GM21723 (cell line): ENCODE measurements around the gene PIGW.
"Not testable (repeated sequence)": the region's sequence is repeated elsewhere in the genome, so short reads cannot be mapped to it uniquely, and the experiment has no call there.

Experiments used
- ATAC-seq: cut with Tn5 transposase; IDR thresholded peaks from one replicate; pipeline ENCODE4 v1.9.1; 2021; ENCODE audit warnings: mild to moderate bottlenecking, moderate library complexity; ENCODE audit not compliant: unreplicated experiment

PIGW gene

DNA sequence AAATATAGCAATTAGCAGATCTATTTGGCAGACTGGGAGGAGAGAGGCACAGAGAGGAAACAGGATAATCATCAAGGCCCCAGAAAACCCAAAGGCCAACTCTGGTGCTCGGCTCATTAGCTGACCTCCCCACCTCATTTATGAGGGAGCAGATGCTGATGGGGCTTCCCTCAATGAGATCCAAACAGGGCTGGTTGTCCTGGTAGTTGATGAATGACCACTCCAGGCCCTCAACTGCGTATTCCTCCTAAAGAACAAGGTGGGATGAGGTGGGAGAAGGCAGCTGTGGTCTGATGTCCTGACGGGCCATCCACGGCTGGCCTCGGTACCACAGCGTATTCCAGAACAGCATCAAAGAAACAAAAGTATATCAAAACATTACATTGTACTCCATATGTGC, 27.5 kb upstream of the PIGW start:
- no peak for ATAC-seq

DNA sequence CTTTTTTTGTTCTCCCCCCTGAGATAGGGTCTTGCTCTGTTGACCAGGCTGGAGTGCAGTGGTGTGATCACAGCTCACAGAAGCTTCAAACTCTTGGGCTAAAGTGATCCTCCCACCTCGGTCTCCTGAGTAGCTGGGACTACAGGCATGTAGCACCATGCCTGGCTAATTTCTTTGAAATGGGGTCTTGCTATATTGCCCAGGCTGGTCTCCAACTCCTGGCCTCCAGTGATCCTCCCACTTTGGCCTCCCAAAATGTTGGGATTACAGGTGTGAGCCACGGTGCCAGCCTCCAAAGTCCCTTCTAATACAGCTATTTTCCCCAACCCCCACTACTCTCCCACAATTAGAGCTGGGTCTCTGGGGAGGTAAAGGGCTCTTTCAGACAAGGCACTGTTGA, 26.3 kb upstream of the PIGW start:
- ATAC-seq, result not testable (repeated sequence)

DNA sequence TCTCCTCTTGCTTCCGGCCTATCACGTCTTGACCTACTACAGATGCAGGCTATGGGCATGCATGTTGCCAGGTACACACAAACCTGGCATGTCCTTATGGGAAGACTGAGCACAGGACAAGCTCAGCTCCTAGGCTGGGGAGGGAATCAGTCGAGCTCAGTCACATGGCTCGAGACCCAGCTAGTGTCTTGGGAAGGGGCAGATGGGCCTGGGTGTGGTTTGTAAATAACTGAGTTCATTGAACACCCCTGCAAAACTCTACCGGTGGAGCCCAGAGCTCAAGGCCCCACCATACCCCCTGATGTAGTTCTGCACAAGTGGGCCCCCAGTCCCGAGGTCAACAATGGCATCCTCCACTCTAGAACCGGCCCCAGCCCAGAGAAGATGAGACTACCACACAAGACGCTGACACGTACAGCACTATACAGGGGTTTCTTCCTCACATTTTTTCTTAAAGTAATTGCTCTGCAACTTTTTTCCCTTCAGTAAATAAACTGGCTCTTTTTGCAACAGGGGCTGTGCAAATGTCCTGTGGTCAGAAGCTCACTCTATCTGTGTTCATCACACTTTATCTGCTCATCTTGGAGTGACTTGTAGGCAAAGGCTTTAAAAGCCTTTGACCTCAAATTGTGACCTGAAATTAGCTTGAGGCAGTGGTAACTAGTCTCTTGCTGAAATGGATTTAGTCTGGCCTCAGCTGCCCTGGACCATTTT, 25.4 kb upstream of the PIGW start:
- ATAC-seq, result no peak

DNA sequence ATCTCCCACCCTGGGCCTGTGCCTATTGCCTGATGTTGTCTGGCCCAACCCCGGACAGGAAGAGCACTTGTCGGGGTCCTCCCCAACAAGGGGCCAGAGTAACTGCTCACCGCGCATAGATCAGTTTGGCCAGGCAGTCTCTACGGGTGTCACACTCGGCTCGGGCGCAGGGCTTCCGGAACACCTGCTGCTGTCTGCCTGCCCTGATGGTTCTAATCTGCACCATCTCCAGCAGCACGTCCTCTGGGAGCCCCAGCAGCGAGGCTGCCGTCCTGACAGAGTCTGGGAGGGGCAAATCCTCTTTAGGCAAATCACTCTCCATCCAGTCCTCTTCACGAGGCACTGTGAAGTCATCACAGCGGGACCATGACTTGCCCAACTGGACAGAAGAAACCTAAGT, 24.2 kb upstream of the PIGW start:
- no peak for ATAC-seq

DNA sequence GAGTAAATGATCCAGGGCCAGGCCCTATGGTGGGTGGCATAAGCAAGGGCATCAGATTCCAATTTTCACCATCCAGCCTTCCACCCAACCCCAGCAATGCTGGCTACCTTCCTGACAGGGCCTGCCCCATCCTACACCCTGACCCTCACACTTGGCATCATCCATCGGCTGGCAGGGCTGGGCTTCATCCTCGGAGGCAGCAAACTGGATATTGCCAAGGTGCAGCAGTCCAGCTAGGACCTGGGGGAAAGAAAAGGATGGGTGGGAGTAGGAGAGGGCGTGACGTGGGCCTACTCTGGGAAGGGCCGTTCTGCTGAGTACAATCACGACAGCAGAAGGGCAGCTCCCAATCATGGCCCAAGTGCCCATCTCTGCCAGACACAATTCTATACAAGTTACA, 23.6 kb upstream of the PIGW start:
- ATAC-seq, result no peak

DNA sequence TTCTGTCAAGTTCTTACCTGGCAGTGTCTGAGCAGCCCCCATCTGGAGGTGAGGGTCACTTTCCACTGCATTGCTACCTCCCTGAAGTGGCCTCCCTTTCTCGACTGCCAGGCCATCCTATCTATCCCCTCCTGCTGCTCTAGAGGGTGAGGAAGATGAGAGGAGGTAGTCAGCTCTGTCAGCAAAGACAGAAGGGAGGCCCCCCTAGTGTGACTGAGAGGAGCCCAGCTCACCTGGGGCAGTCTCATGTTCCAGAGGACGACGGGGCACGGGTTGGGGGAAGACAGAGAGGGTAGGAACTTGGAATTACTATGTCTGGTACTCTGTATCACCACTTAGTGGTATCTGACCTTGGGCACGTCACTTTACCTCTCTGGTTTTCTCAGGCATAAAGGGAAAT, 22.1 kb upstream of the PIGW start:
- no peak for ATAC-seq

DNA sequence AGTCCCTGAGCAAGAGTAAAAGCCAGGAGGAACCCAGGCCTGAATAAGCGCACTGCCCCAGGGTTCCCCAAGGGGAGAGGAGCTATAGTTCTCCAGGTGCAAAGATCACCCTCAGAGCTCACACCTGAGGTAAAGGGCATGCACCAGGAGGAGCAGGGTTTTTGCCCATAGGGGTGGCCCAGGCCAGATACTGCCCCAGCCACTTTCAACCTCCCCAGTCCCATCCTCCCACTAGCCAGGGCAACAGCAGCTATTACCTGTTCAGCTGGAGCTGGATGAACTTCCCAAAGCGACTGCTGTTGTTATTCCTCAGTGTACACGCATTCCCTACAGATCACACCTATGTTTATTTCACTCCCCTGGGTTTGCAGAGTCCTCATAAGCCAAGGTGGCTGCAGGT, 19.9 kb upstream of the PIGW start:
- no peak for ATAC-seq

DNA sequence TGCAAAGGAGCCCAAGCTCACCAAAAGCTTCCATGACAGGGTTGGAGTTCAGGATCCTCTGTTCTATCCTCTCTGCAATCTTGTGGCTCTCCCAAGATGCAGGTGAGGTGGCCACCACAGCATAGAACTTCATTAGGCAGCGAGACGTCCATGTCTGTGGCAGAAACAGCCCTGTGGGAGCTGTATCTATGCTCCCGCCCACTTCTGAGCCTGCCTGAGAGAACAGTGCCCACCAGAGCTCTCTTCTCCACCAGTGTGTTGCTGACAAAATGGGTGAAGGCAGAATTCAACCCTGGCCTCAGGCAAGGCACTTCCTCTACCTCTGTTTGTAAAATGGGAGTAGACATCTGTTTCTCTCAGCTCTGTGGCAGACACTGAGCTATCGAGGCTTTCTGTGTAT, 18.9 kb upstream of the PIGW start:
- ATAC-seq, result no peak

DNA sequence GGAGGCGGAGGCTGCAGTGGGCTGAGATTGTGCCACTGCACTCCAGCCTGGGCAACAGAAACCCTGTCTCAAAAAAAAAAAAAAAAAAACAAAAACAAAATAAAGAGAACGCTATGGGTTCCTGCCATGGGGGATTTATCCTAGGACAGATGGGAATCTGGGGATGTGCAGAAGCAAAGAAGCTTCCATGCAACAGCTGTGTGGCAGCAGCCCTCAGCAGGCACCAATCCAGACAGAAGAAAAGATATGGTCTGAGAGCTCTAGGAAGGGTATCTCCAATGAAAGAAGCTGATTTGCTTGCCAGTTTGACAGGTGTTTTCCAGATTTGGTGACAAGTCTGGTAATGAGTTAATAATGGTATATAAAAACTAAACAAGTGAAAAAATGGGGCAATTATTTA, 11.7 kb upstream of the PIGW start:
- ATAC-seq, result no peak

DNA sequence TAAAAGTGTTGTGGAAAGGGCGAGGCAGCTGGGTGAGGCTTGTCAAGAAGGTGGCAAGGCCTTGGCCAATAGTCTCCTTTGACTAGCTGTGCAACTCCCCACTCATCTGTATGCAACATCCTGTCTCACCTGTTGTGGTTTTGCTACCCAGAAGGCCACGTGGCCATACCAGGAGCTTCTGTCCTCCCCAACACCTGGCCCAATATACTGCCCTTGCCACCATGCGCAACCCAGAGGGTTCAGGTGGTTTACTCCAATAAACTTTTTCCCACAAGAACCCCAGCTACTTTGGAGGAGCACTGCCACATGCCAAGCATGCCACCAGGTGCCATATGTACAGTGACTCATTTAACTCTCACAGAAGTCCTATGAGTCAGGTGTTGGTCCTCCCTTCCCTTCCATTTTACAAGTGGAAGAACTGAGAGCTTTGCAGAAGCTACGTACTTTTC, 10.3 kb upstream of the PIGW start:
- ATAC-seq, result no peak

DNA sequence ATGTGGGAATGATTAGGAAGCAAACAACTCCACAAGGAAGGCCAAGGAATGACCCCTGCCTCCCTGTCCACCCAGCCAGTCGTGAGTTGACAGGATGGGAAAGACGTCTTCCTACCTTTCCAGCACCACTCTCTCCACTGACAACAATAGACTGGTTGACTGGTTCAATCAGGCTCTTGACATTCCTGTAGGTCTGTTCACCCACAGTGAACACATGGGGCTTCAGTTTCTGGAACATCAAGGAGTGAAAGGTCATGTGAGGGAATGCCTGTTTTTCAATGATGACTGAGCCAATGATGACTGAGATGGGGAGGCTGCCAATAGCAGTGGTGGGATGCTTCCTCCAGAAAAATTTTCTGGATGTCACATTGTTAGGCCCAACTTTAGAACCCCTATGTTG, 9.7 kb upstream of the PIGW start:
- no peak for ATAC-seq

DNA sequence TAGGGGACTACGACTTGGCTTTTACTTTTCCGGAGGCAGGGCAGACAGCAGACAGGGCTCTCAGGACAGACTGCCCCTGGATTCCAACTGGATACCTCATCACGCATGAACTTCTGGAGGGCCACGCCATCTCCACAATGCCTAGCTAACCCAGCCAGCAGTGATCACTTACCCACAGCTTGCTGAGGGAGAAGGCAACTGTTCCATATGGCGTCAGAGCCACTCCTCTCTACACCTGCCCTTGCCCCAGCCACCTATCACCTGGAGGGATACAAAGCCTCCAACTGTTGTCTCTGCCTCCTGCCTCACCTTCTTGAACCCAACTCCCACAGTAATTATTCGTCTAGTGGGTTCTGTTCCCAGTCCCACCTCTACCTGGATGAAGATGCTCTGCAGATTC, 8.9 kb upstream of the PIGW start:
- no peak for ATAC-seq

DNA sequence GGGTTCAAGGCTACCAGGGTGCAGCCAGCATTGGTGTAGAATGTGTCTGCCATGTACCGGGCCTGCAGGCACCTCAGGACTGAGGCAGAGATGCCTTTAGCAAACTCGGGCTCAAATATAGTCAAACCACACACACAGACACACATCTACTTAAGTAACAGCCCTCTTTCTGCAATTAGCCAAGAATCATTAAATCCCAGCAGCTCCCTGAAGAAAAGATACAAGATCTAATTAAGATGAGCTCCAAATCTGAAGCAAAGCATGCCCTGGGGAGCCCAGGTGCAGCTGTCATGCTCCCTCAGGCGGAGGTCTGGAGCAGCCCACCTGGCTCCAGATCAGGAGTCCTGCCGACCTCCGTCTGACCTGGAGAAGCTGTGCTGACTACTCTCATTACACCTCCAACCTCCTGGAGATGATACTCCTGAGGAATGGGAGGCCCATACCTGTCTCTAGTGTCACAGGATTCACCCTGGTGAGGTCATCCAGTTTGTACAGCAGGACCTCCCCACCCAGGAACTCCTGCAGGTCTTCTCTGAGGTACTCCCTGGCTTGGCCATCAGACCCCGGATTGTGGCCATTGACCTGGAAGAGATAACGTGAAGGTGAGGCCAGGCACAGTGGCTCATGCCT, 7.1 kb upstream of the PIGW start:
- ATAC-seq, result no peak

DNA sequence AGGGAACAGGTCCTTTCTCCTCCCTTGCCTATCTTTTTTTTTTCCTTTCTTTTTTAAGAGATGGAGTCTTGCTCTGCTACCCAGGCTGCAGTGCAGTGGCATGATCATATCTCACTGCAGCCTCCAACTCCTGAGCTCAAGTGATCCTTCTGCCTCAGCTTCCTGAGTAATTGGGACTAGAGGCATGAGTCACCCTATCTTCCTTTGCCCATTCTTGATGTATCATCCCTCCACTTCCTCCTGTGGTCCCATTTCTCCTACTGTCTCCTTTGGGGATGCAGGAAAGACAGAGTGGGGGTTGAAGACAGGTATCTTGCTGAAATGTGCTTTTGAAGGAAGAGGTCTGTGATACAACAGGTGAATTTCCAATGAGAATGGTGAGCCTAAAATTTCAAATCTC, 5.7 kb upstream of the PIGW start:
- no peak for ATAC-seq

DNA sequence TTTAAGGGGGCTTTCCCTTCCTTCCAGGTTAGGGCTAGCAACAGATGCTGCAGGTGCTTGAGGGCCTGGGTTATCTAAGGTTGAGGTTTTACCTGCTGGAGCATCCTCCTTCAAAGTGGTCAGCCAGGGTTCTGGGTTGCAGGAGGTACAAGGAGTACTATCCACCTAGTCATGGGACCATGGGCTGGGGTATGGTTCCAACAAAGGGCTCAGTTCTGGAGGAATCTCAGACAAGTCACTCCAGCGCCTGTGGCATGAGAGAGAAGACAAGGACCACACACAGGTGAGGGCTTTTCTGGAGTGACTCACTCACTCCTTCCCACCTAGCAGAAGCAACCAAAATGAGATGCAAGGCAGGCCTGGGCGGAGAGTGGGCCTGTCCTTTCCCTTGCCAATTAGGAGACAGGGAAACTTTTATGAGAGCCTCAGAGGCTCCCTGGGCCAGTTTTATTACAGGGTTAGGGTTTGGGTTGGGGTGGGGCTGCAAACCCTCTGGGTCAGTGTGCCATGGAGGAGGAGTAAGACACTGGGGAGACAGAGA, 2.3 kb upstream of the PIGW start:
- ATAC-seq, result no peak

DNA sequence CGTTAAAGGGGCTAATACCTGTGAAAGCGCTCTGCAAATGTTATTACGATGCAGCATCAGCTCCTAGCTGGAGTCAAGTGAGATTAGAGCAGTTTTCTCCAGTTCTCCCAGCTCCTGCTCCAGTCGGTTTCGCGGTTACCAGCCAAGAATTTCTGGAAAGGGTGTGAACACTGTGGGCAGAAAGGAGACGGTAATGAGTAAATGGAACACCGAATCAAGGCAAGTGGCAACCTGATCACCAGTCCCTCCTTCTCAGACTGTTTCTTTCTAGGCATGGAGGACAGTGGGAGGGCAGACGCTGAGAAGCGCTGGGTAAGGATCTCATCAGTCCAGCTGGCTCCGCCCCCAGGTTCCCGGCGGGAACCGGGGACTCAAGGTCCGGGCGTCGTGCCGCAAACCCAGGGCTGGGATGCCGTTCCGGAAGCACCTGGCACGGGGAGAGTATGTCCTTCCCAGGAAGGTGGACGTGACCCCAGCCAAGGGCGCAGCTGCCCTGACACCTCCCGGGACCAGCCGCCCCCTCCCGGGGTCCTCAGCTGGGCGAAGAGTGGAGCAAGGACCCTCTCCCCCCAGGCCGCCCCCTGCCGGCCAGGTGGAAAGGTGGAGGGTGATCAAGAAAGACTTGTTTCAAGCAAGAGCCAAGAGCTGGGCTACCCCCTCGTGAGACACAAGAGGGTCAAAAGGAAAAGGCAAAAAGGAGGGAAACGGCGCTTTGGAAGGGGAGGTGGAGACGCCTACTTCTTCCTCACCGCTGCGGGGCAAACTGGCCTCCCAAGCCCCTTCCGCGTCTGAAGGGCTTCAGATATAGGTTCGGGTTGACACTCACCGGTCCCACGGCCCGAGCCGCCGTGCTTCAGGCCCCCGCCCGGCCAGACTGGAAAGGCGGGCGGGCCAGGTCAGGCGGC, 600 bp upstream of the PIGW start:
- ATAC-seq, result peak; percentile 42

DNA sequence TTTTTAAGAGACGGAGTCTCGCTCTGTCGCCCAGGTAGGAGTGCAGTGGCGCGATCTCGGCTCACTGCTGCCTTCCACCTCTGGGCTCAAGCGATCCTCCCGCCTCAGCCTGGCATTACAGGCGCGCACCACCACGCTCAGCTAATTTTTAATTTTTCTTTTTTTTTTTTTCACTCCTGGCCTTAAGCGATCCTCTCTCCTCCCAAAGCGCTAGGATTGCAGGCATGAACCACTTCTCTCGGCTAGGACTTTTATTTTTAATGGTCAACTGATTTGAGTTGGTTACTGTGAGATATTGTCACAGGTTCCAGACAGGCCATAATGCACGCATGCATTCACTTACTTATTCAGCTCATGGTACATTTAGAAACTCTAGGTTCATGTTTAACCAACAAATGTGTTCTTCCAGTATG, 888 bp downstream of the PIGW start:
- ATAC-seq, result peak; percentile 24

DNA sequence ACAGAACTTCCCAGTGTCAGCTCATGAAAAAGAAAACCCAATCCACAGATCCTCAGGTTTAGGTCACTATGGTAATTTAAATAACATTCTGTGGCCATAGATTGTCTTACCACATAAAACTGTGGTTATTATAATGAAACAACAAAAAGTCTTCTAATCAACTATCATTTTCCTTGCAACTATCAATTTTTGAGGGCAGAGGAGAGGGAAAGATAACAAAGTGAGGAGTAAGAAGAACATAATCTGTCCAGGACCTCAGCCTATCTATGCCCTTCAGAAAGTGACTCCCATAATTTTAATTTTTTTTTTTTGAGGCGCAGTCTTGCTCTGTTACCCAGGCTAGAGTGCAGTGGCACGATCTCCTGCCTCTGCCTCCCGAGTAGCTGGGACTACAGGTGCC, 5.9 kb downstream of the PIGW start:
- ATAC-seq, result no peak

DNA sequence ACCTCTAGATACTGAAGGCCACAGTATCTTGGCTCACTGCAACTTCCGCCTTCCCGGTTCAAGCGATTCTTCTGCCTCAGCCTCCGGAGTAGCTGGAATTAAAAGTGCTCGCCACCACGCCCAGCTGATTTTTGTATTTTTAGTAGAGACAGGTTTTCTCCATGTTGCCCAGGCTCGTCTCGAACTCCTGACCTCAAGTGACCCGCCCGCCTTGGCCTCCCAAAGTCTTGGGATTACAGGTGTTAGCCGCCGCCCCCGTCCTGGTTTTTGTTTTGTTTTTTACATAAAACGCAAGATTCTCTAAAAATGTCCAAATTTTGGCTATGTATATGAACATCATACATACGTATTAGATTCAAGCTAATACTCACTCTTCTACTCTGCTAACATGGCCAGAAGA, 8.0 kb downstream of the PIGW start:
- no peak for ATAC-seq

DNA sequence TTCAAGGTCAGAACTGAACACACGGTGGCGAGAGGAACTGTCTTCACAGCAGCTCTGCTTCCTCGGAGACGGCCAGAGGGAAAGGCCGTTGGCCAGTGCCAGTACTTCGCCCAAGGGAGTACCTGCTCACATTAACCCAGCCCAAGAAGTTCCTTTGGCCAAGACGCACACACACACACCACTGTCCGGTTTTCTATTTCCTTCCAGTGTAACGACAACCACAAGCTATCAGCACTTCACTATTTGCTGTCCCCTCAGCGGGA, 9.2 kb downstream of the PIGW start:
- peak; percentile 10 for ATAC-seq

DNA sequence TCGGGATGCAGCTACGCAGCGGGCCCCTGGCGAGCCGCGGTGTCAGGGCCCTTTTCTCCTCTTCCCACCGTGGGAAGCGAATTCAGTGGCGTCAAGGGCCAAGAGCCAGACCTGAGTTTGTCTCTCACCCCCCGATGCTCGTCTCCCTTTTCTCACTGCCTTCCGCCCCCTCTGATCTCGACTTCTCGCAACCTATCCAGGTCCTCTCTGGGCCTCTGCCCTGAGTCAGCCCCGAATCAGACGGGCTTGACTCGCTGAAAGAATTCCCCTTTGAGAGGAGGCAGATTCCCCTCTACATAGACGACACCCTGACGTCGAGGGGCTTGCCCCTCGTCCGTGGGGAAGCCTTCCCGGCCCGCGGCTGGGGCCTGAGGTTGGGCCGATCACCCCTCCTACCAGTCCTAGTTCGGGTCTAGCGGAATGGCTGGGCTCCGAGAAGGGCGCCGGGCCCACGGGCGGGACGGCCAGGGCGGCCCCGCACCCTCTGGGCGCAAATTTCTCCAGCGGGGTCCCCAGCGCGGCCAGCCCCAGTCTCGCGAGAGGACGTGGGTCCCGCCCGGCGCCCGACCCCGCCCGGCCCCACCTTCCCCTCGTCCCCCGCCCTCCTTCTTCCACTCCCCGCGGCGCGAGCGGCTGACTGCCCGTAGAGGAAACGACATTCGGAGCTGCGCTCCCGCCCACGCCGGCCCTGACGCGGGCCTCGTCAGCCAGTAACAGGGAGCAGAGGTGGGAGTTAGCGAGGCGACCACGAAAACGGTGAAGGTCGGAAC, 9.7 kb downstream of the PIGW start, which contains the start of gene GGNBP2:
GGNBP2 (plus strand) TSS at position 613 of the 770 bp plus-strand sequence. CDS start 806 bp downstream, outside the sequence.
- ATAC-seq, result peak; percentile 56
